ENCODE results near the gene MSI2. TPM values are rescaled to one million over a fixed set of nuclear protein-coding genes. Genes with fewer than 3 reads are reported as not detected.

Gene MSI2
- total and polyA plus RNA-seq, 2 donors (not counting 1 experiment from before 2014, with no cell fraction given) = 16.1 to 196 TPM

- no peak for ATAC-seq (ENCODE audit: low read depth)
- H3K9ac ChIP-seq (ENCODE audit: low read length) = peak overlapping the region; percentile 16
Observed at GRCh38 chr17:57603546-57603945, 347.2 kb downstream of the MSI2 start.

More at GRCh38 chr17:57603546-57603945, 347.2 kb downstream of the MSI2 start:
- Histone ChIP-seq H3K4me1 (ENCODE audit: control insufficient read depth in 2 of 2, insufficient read depth in 2 of 2, low read length in 2 of 2) (peaks cover 58 to 74% of the 10 kb centered on the region in 2 donors), H4K20me1 (ENCODE audit: control insufficient read depth, insufficient read depth, low read length, poor library complexity, severe bottlenecking) (peaks cover 7% of the 10 kb centered on the region), H3K9me3 (ENCODE audit: control extremely low read depth in 1 of 3, control insufficient read depth in 2 of 3, insufficient read depth in 1 of 3, low read length in 2 of 3) (no peaks in the 10 kb centered on the region), H3K4me2 (replicated peaks; ENCODE audit: low read depth, low read length, poor library complexity, severe bottlenecking) (peak overlapping the region; percentile 69), H3K36me3 (replicated peaks in 1 of 2; ENCODE audit: control extremely low read depth in 1 of 2, control insufficient read depth in 1 of 2, extremely low read depth in 1 of 2, insufficient read depth in 2 of 2, low read length in 1 of 2) (no peaks in the 10 kb centered on the region), H3K27ac (ENCODE audit: low read length in 2 of 2) (peak overlapping the region; percentile 73 to 78), H3K79me2 (ENCODE audit: control insufficient read depth, insufficient read depth, low read length) (peaks cover 21% of the 10 kb centered on the region), H3K27me3 (replicated peaks in 1 of 4; ENCODE audit: control extremely low read depth in 1 of 4, control insufficient read depth in 3 of 4, insufficient read depth in 4 of 4, low read length in 3 of 4) (no peaks in the 10 kb centered on the region), H2AFZ (ENCODE audit: insufficient read depth, low read depth, low read length, poor library complexity, severe bottlenecking) (no peak overlapping the region), H3K4me3 (ENCODE audit: control extremely low read depth in 1 of 5, extremely low read depth in 1 of 5, insufficient read depth in 1 of 5, low read depth in 2 of 5, low read length in 4 of 5) (no peak overlapping the region)
- Mint-ChIP-seq H3K4me1 (peaks cover 66% of the 10 kb centered on the region), H3K27me3 (no peaks in the 10 kb centered on the region), H3K4me3 (peak overlapping the region; percentile 79), H3K9me3 (ENCODE audit: insufficient read depth) (no peaks in the 10 kb centered on the region), H3K27ac (peak overlapping the region; percentile 96)
- no CpG with 5 or more reads among the region's 3 CpGs for WGBS (ENCODE audit: insufficient coverage)
- POLR2A ChIA-PET = interaction anchor here (0.5 to 1.6 kb wide), 5 partner anchors 20 to 55 kb away, joined by 3 to 8 read pairs (median 5); no protein-coding TSS in a partner anchor
- CTCF ChIA-PET = interaction anchor here (1.1 to 3.4 kb wide), 7 partner anchors 18 to 360 kb away, joined by 3 to 26 read pairs (median 7); no protein-coding TSS in a partner anchor
- intact Hi-C loops (cut with micrococcal nuclease) = loop anchor here (5.0 kb wide), 1 partner anchor 346 kb away; the partner anchor contains the start of gene MSI2
- no peak for DNase-seq
- no peak for TF ChIP-seq EZH2 (IDR thresholded peaks at IDR 0.05; ENCODE audit: borderline replicate concordance, insufficient read depth, low read depth, low read length, poor library complexity, severe bottlenecking)
- no peak for TF ChIP-seq CTCF (IDR thresholded peaks at IDR 0.05)

Data from B cell (primary cell).